Stimulated activated CD4-positive, alpha-beta T cell treated with anti-CD3 and anti-CD28 coated beads, TNF-alpha, amount 100 ng/mL, for 1 hour (primary cell): Measurements from ENCODE around the gene TAF1B.

Source experiments
- DNase-seq, 3 donors: peaks; one replicate each; pipeline ENCODE4 v3.0.0-alpha.2; 2020; ENCODE audit warnings: low read depth in 3 of 3, low spot score in 1 of 3

The TAF1B gene

GRCh38 chr2:9843229-9844035, at the start of gene TAF1B:
Gene TAF1B, plus strand, starts transcription at chr2:9843474. Its CDS starts 68 bp downstream, at chr2:9843542.
- DNase-seq, result peak; percentile 43 to 76 (median 57)

- DNase-seq, result no peak
These were observed 49.2 kb upstream of the TAF1B start for GRCh38 chr2:9793918-9794717.

- DNase-seq, result no peak
These were observed 48.2 kb upstream of the TAF1B start for GRCh38 chr2:9795071-9795470.

GRCh38 chr2:9796056-9797010, 46.9 kb upstream of the TAF1B start:
- no peak for DNase-seq

- DNase-seq, result no peak
These were observed 46.2 kb upstream of the TAF1B start for GRCh38 chr2:9797086-9797485.

GRCh38 chr2:9797681-9798556, 45.4 kb upstream of the TAF1B start:
- no peak for DNase-seq

- DNase-seq, result no peak
These were observed 44.2 kb upstream of the TAF1B start for GRCh38 chr2:9799011-9799596.

GRCh38 chr2:9799729-9800632, 43.3 kb upstream of the TAF1B start:
- peak; percentile 47 to 85 (median 73) for DNase-seq

- no peak for DNase-seq
These were observed 42.7 kb upstream of the TAF1B start for GRCh38 chr2:9800639-9800974.

GRCh38 chr2:9800975-9801726, 42.1 kb upstream of the TAF1B start:
- DNase-seq, result peak in 2 of 3 donors; percentile 26 to 38

- DNase-seq, result no peak
These were observed 40.7 kb upstream of the TAF1B start for GRCh38 chr2:9802576-9802993.

- no peak for DNase-seq
These were observed 40.1 kb upstream of the TAF1B start for GRCh38 chr2:9803023-9803805.

GRCh38 chr2:9805435-9806297, 37.6 kb upstream of the TAF1B start:
- DNase-seq, result no peak

- DNase-seq, result no peak
These were observed 37.0 kb upstream of the TAF1B start for GRCh38 chr2:9806298-9806610.

- DNase-seq, result no peak
These were observed 36.6 kb upstream of the TAF1B start for GRCh38 chr2:9806656-9807055.

GRCh38 chr2:9807056-9807455, 36.2 kb upstream of the TAF1B start:
- DNase-seq, result no peak
